ENCODE data around the gene SOX18. TPM values are rescaled to one million over a fixed set of nuclear protein-coding genes. Genes with fewer than 3 reads are reported as not detected.

The SOX18 gene
- 13.3 TPM for polyA plus RNA-seq (2012; ENCODE audit: insufficient read length, low read depth)

DNA sequence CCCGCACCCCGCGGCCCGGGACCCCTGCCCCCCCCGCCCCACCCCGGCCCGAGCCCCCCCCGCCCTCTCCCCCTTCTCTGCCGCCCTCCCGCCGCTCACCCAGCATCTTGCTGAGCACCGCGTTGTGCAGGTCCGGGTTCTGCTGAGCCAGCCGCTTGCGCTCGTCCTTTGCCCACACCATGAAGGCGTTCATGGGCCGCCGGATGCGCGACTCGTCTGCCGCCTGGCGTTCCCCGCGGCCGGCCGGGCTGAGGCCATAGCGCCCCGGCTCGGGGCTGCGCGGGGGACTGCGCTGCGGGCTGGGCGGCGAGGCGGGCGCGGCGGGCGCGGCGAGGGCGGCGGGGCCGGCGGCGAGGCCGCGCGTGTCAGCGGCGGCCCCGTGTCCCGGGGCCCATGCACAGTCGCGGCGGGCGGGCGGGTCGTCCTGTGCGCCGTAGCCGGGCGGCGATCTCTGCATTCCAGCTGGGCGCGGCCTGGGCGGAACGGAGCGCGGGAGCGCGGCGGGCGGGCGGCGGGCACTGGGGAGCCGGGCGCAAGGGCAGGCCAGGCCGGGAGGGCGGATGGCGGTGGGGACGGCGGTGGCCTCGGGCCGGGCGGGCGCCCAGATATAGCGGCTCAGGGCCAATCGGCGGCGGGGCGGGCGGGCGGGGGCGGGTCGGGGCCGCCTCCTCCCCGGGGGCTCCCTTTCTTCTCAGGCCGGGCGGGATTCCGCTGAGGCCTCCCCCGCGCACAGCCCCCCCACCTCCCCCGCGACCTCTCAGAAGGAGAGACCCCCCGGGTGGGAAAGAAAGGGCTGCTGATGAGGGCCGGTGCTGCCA is at the start of gene SOX18:
TSS of gene SOX18 (minus strand) at position 580 of the 818 bp plus-strand sequence. CDS start at position 457, 123 bp downstream.
- TF ChIP-seq SIN3A (IDR thresholded peaks at IDR 0.05; ENCODE audit: borderline replicate concordance, insufficient read depth, low read length): no peak
- peak; percentile 18; the same call in 1 of the 2 replicates for TF ChIP-seq POLR2AphosphoS5 (IDR thresholded peaks at IDR 0.05; ENCODE audit: low read depth, low read length)

DNA sequence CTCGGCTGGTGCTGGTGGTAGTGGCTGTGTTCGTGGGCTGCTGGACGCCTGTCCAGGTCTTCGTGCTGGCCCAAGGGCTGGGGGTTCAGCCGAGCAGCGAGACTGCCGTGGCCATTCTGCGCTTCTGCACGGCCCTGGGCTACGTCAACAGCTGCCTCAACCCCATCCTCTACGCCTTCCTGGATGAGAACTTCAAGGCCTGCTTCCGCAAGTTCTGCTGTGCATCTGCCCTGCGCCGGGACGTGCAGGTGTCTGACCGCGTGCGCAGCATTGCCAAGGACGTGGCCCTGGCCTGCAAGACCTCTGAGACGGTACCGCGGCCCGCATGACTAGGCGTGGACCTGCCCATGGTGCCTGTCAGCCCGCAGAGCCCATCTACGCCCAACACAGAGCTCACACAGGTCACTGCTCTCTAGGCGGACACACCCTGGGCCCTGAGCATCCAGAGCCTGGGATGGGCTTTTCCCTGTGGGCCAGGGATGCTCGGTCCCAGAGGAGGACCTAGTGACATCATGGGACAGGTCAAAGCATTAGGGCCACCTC is 49.1 kb upstream of the SOX18 start:
- no peak for TF ChIP-seq SIN3A (IDR thresholded peaks at IDR 0.05; ENCODE audit: borderline replicate concordance, insufficient read depth, low read length)

DNA sequence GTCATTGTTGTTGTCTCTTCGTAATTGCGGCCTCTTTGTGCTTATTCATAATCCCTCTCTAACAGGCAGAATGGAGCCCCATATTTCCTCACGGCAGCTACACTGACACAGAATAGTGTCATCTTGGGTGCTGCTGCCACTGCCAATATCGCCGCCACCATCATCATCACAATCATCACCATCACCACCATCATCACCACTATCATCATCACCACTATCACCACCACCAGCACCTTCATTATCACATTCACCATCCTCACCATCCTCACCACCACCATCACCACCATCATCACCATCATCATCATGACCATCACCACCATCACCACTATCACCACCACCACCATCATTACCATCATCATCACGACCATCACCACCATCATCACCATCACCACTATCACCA is 47.1 kb upstream of the SOX18 start:
- TF ChIP-seq SIN3A (IDR thresholded peaks at IDR 0.05; ENCODE audit: borderline replicate concordance, insufficient read depth, low read length) (no peak), TAF1 (IDR thresholded peaks at IDR 0.05; ENCODE audit: borderline replicate concordance, insufficient read depth, low read length) (no peak), FOXP2 (optimal IDR thresholded peaks at IDR 0.05; ENCODE audit: borderline replicate concordance, extremely low read depth, extremely low read length, insufficient read depth) (no peak), POLR2AphosphoS5 (IDR thresholded peaks at IDR 0.05; ENCODE audit: low read depth, low read length) (no peak)
- TF ChIP-seq, protein P1, sequence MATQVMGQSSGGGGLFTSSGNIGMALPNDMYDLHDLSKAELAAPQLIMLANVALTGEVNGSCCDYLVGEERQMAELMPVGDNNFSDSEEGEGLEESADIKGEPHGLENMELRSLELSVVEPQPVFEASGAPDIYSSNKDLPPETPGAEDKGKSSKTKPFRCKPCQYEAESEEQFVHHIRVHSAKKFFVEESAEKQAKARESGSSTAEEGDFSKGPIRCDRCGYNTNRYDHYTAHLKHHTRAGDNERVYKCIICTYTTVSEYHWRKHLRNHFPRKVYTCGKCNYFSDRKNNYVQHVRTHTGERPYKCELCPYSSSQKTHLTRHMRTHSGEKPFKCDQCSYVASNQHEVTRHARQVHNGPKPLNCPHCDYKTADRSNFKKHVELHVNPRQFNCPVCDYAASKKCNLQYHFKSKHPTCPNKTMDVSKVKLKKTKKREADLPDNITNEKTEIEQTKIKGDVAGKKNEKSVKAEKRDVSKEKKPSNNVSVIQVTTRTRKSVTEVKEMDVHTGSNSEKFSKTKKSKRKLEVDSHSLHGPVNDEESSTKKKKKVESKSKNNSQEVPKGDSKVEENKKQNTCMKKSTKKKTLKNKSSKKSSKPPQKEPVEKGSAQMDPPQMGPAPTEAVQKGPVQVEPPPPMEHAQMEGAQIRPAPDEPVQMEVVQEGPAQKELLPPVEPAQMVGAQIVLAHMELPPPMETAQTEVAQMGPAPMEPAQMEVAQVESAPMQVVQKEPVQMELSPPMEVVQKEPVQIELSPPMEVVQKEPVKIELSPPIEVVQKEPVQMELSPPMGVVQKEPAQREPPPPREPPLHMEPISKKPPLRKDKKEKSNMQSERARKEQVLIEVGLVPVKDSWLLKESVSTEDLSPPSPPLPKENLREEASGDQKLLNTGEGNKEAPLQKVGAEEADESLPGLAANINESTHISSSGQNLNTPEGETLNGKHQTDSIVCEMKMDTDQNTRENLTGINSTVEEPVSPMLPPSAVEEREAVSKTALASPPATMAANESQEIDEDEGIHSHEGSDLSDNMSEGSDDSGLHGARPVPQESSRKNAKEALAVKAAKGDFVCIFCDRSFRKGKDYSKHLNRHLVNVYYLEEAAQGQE (IDR thresholded peaks at IDR 0.05; ENCODE audit: insufficient read depth in 1 of 2, low read depth in 2 of 2, low read length in 2 of 2): no peak

DNA sequence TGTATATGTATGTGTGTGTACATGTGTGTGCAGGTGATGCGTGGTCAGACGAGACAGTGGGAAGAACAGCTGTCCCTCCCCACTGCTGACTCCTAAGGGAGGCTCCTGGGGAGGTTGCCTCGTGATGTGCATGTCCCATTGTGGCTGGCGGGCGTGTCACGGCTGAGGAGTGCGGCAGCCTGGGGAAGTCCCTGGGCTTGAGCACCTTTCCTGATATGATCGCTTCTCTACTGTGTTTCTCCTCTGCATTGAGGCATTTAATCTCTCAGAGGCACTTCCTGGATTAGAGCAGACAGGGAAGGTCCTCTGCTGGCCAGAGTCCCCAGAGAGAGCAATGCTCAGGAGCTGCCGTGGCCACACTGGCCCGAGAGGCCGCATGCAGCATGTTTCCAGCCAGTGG is 46.5 kb upstream of the SOX18 start:
- no peak for TF ChIP-seq FOXP2 (optimal IDR thresholded peaks at IDR 0.05; ENCODE audit: borderline replicate concordance, extremely low read depth, extremely low read length, insufficient read depth)
- TF ChIP-seq SIN3A (IDR thresholded peaks at IDR 0.05; ENCODE audit: borderline replicate concordance, insufficient read depth, low read length): no peak
- TF ChIP-seq, protein P1 (IDR thresholded peaks at IDR 0.05; ENCODE audit: insufficient read depth in 1 of 2, low read depth in 2 of 2, low read length in 2 of 2): no peak
- no peak for TF ChIP-seq TAF1 (IDR thresholded peaks at IDR 0.05; ENCODE audit: borderline replicate concordance, insufficient read depth, low read length)
- no peak for TF ChIP-seq POLR2AphosphoS5 (IDR thresholded peaks at IDR 0.05; ENCODE audit: low read depth, low read length)

DNA sequence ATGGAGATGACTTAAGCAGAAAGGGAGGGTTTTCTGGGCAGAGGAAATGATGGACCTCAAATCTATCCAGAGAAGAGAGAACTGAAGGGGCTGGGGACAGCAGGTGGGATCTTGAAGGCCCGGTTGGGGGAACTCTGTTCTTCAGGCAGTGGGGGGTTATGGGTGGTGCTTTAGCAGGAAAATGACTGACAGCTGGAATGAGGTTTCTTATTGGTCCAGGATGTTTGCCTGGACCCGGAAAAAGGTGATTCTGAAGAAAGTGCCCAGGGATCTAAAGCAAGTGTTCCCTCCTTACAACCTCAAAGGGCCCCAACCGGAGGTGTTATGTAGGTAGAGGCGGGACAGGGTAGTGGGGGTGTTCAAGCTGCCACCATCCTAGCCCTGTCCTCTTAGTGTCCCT is 46.0 kb upstream of the SOX18 start:
- TF ChIP-seq SIN3A (IDR thresholded peaks at IDR 0.05; ENCODE audit: borderline replicate concordance, insufficient read depth, low read length): no peak
- TF ChIP-seq TAF1 (IDR thresholded peaks at IDR 0.05; ENCODE audit: borderline replicate concordance, insufficient read depth, low read length): no peak
- no peak for TF ChIP-seq FOXP2 (optimal IDR thresholded peaks at IDR 0.05; ENCODE audit: borderline replicate concordance, extremely low read depth, extremely low read length, insufficient read depth)
- no peak for TF ChIP-seq POLR2AphosphoS5 (IDR thresholded peaks at IDR 0.05; ENCODE audit: low read depth, low read length)
- TF ChIP-seq, protein P1 (IDR thresholded peaks at IDR 0.05; ENCODE audit: insufficient read depth in 1 of 2, low read depth in 2 of 2, low read length in 2 of 2): no peak

DNA sequence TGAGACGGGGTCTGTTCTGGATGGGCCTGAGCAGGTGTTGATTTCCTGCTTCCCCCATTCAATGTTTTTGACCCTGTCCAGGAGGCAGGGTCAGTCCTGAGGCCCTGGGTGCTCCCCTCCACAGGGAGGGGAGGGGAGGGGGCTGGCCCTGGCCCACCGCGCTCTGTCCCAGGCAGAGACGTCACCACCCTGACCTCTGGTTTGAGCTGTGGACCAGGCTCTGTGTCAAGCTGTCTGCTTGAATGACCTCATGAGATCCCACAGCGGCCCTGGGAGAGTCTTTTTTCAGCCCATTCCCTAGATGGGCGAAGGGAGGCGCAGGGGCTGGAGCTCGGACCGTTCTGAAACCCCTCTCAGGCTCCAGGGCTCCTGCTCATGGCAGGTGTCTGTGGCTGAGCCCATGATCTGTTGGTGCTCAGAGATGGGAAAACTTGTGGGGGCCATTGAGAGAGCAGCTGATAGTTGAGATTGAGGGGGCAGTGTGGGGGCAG is 43.6 kb upstream of the SOX18 start:
- TF ChIP-seq, protein P1 (IDR thresholded peaks at IDR 0.05; ENCODE audit: insufficient read depth in 1 of 2, low read depth in 2 of 2, low read length in 2 of 2): no peak
